Measurements from ENCODE around the gene FABP1. TPM values are rescaled to one million over a fixed set of nuclear protein-coding genes. Genes with fewer than 3 reads are reported as not detected.
A peak's percentile ranks its signal among the peaks of the same experiment; 100 is the strongest.

Gene FABP1
- total RNA-seq, 4 donors from 2014 or later = 3.0 TPM; not detected in 3

DNA sequence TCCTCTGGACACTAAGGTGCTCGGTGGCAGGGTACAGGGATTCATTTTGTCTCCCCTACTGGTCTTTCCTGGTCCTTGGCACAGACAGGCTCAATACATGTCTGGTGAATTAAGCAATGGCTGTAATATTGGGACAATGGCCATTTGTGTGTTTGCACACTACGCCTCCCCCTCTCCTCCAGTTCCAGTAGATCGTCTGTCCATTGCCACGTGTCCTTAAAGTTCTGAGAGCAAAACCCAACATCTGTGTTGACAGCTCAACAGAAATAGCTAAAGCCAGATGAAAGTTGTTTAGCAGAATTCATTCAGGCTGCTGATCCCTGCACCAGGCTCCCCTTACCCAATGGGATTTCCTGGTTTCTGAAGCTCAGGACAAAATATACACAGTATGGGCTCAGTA, 9.0 kb upstream of the FABP1 start:
- intact Hi-C loops (cut with DNase I) = no loop called here
- H3K9me3 ChIP-seq = peaks cover 0 to 3% (median 1%) of the 10 kb centered on the region in 4 donors
- H3K36me3 ChIP-seq = no peaks in the 10 kb centered on the region
- TF ChIP-seq POLR2AphosphoS5 (IDR thresholded peaks at IDR 0.05) (no peak), POLR2A (IDR thresholded peaks at IDR 0.05; ENCODE audit: low read depth) (no peak), EP300 (IDR thresholded peaks at IDR 0.05) (no peak)
- TF ChIP-seq, protein P1, sequence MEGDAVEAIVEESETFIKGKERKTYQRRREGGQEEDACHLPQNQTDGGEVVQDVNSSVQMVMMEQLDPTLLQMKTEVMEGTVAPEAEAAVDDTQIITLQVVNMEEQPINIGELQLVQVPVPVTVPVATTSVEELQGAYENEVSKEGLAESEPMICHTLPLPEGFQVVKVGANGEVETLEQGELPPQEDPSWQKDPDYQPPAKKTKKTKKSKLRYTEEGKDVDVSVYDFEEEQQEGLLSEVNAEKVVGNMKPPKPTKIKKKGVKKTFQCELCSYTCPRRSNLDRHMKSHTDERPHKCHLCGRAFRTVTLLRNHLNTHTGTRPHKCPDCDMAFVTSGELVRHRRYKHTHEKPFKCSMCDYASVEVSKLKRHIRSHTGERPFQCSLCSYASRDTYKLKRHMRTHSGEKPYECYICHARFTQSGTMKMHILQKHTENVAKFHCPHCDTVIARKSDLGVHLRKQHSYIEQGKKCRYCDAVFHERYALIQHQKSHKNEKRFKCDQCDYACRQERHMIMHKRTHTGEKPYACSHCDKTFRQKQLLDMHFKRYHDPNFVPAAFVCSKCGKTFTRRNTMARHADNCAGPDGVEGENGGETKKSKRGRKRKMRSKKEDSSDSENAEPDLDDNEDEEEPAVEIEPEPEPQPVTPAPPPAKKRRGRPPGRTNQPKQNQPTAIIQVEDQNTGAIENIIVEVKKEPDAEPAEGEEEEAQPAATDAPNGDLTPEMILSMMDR (IDR thresholded peaks at IDR 0.05) = no peak
- 73% methylated on average over 4 of the region's 4 CpGs for WGBS
- no peaks in the 10 kb centered on the region for H3K4me1 ChIP-seq
- no peak for DNase-seq (ENCODE audit: extremely low spot score)
- peaks cover 0 to 6% (median 0%) of the 10 kb centered on the region in 4 donors for H3K27me3 ChIP-seq
- no peak overlapping the region for H3K4me3 ChIP-seq
- H3K27ac ChIP-seq (replicated peaks in 1 of 4) = no peak overlapping the region

DNA sequence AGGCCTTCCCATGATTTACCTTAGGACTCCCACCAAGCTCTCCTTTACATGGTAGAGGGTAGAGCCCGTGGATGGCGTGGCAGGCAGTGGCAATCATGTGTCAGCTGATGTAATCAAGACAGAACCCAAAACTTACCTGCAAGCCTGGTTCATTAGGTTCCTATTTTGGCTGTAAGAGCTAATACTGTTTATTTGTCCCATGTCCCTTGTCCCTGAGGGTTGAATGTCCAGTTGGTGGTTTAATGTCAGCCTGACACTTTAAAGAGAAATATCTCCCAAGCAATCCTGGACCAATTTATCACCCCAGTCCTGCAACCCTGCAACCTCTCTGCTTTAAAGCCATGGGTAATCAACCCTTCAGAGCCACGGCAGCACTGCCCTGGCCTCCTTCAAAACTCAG, 6.0 kb upstream of the FABP1 start:
- Histone ChIP-seq H3K4me3 (no peak overlapping the region), H3K27me3 (peaks cover 0 to 6% (median 0%) of the 10 kb centered on the region in 4 donors), H3K9me3 (no peaks in the 10 kb centered on the region), H3K4me1 (no peaks in the 10 kb centered on the region), H3K27ac (replicated peaks in 1 of 4) (no peak overlapping the region), H3K36me3 (no peaks in the 10 kb centered on the region)
- intact Hi-C loops (cut with DNase I) = no loop called here
- no peak for DNase-seq (ENCODE audit: extremely low spot score)
- 77% methylated on average over 3 of the region's 3 CpGs for WGBS
- TF ChIP-seq POLR2AphosphoS5 (IDR thresholded peaks at IDR 0.05) (no peak), EP300 (IDR thresholded peaks at IDR 0.05) (no peak), POLR2A (IDR thresholded peaks at IDR 0.05; ENCODE audit: low read depth) (no peak)
- TF ChIP-seq, protein P1 (IDR thresholded peaks at IDR 0.05) = no peak

DNA sequence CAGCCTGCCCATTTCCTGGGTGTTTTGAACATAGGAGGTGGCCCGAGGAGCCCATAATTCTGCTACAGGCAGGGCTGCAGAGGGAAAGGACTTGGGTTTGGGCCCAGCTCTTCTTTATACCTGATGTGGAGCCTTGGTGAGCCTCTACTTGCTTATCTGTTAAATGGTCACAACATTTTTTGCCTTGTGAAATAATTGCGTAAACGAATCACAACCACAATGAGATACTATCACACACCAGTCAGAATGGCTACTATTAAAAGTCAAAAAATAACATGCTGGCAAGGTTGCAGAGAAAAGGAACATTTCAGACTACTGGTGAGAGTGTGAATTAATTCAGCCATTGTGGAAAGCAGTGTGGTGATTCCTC, 4.1 kb upstream of the FABP1 start:
- Histone ChIP-seq H3K9me3 (no peaks in the 10 kb centered on the region), H3K4me3 (no peak overlapping the region), H3K27me3 (peaks cover 0 to 6% (median 0%) of the 10 kb centered on the region in 4 donors), H3K36me3 (no peaks in the 10 kb centered on the region), H3K4me1 (no peaks in the 10 kb centered on the region), H3K27ac (replicated peaks in 1 of 4) (no peak overlapping the region)
- TF ChIP-seq, protein P1 (IDR thresholded peaks at IDR 0.05) = no peak
- no peak for DNase-seq (ENCODE audit: extremely low spot score)
- intact Hi-C loops (cut with DNase I) = no loop called here
- 91% methylated on average over 3 of the region's 3 CpGs for WGBS

DNA sequence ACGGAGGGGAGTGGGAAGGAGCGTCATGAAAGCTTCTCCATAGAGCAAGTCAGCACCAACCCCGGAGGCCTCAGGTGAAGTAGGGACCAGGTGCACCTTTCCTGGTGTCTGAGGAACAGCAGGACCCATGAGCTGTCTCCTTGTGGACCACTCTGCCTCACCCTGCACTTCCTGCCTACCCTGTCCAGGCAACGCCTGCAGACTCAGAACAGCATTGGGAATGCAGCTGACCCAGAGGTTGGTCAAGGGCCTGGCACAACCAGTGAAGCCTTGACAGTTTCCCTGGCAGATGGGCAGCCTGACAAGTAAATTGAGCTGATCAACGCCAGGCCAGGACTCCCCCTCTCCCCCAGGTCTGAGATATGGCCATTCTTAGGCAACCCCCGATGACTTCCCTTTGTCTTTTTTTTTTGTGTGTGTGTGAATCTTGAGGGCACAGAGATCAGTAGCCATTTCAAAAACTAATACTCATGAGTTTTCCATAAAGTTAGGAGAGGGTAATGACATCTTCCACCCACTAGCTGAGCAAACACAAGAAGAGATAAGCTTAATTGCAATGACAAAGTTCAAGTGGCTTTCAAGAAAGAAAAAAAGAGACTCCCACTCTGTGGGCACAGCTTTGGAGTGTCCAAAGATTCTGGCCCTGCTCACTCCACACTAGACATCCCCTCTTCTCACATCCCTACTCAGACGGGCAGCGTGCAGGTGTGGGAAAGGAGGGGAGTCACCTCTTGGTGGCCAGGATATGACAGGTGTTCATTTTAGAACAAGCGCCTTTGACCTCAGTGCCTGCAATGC, 3.5 kb upstream of the FABP1 start:
- H3K9me3 ChIP-seq = no peaks in the 10 kb centered on the region
- no peak overlapping the region for H3K27ac ChIP-seq (replicated peaks in 1 of 4)
- TF ChIP-seq POLR2A (IDR thresholded peaks at IDR 0.05; ENCODE audit: low read depth) = no peak
- TF ChIP-seq, protein P1 (IDR thresholded peaks at IDR 0.05) = no peak
- no peak for TF ChIP-seq POLR2AphosphoS5 (IDR thresholded peaks at IDR 0.05)
- TF ChIP-seq EP300 (IDR thresholded peaks at IDR 0.05) = no peak
- DNase-seq (ENCODE audit: extremely low spot score) = peak; percentile 72
- H3K36me3 ChIP-seq = no peaks in the 10 kb centered on the region
- 90% methylated on average over 6 of the region's 9 CpGs for WGBS
- intact Hi-C loops (cut with DNase I) = no loop called here
- peaks cover 0 to 6% (median 0%) of the 10 kb centered on the region in 4 donors for H3K27me3 ChIP-seq
- no peaks in the 10 kb centered on the region for H3K4me1 ChIP-seq
- no peak overlapping the region for H3K4me3 ChIP-seq
